Measurements from ENCODE around the gene CD247.

- TF ChIP-seq EZH2 (IDR thresholded peaks at IDR 0.05; ENCODE audit: borderline replicate concordance, low read depth, low read length, poor library complexity, severe bottlenecking) (no peak), CTCF (conservative IDR thresholded peaks at IDR 0.05; ENCODE audit: low read depth, low read length) (no peak)
Observed at GRCh38 chr1:167502719-167503462, 15.4 kb downstream of the CD247 start.
